ENCODE data around the gene PLEKHA6. TPM values are rescaled to one million over a fixed set of nuclear protein-coding genes. Genes with fewer than 3 reads are reported as not detected.

Gene PLEKHA6
- total RNA-seq, 1 experiment from 2014 or later: 2.1 TPM

DNA sequence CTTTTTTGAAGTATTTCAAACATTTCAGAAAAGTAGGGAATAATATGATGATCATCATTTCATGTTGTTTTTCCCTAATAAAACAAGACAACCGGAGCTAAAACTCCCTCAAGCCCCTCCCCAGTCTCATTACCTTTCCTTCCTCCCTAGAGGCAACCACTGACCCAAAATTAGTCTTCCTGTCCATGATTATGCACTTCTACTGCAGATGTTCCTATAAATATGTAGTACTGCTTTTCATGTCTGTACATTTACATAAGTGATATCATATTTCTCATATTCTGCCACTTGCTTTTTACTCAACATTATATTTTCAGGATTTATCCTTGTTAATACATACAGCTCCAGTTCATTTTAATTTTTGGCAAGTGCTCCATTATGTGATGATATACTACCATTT is 87.2 kb downstream of the PLEKHA6 start:
- H3K9me3 ChIP-seq (ENCODE audit: control insufficient read depth, low read depth, low read length): no peaks in the 10 kb centered on the region
- no peak overlapping the region for H3K4ac ChIP-seq (ENCODE audit: low read depth, low read length)
- H4K8ac ChIP-seq (replicated peaks; ENCODE audit: insufficient read length, low read depth, low read length): no peak overlapping the region
- Mint-ChIP-seq H3K27ac (no peak overlapping the region), H3K27me3 (ENCODE audit: low read depth) (peaks cover 3% of the 10 kb centered on the region), H3K4me1 (peaks cover 0 to 6% of the 10 kb centered on the region in 2 experiments; a peak in 3 of 4 replicates), H3K9me3 (no peaks in the 10 kb centered on the region), H3K4me3 (no peak overlapping the region), H3K36me3 (ENCODE audit: insufficient read depth in 1 of 3, low read depth in 3 of 3) (peaks cover 0 to 6% (median 0%) of the 10 kb centered on the region in 3 experiments; a peak in 2 of 7 replicates)
- no peaks in the 10 kb centered on the region for H3K23me2 ChIP-seq (ENCODE audit: insufficient read length, low read depth, low read length, poor library complexity, severe bottlenecking)
- H3K56ac ChIP-seq (ENCODE audit: insufficient read length, low read depth, low read length): no peak overlapping the region
- H3K27ac ChIP-seq (ENCODE audit: insufficient read length, low read depth, low read length): no peak overlapping the region
- no peak overlapping the region for H4K5ac ChIP-seq (ENCODE audit: insufficient read length, low read depth, low read length)
- no peak overlapping the region for H3K9ac ChIP-seq (ENCODE audit: extremely low read depth, insufficient read length, low read length)
- no peak for DNase-seq
- H4K20me1 ChIP-seq (ENCODE audit: control insufficient read depth, insufficient read depth, insufficient read length): peaks cover 2% of the 10 kb centered on the region
- no peak overlapping the region for H3T11ph ChIP-seq (ENCODE audit: low read length)
- H2BK15ac ChIP-seq (ENCODE audit: low read depth, low read length): no peak overlapping the region
- no peak overlapping the region for H2BK20ac ChIP-seq (ENCODE audit: low read depth, low read length, poor library complexity, severe bottlenecking)
- no peak overlapping the region for H2BK5ac ChIP-seq (ENCODE audit: insufficient read length, low read length)
- no peak overlapping the region for H4K91ac ChIP-seq (ENCODE audit: insufficient read length, low read depth, low read length)
- no CpG with 5 or more reads among the region's 1 CpG for WGBS (ENCODE audit: extremely low coverage, insufficient read length, low lambda C conversion rate)
- no peaks in the 10 kb centered on the region for H3K79me1 ChIP-seq (ENCODE audit: insufficient read depth, low read depth, low read length, poor library complexity, severe bottlenecking)
- TF ChIP-seq, protein P1, sequence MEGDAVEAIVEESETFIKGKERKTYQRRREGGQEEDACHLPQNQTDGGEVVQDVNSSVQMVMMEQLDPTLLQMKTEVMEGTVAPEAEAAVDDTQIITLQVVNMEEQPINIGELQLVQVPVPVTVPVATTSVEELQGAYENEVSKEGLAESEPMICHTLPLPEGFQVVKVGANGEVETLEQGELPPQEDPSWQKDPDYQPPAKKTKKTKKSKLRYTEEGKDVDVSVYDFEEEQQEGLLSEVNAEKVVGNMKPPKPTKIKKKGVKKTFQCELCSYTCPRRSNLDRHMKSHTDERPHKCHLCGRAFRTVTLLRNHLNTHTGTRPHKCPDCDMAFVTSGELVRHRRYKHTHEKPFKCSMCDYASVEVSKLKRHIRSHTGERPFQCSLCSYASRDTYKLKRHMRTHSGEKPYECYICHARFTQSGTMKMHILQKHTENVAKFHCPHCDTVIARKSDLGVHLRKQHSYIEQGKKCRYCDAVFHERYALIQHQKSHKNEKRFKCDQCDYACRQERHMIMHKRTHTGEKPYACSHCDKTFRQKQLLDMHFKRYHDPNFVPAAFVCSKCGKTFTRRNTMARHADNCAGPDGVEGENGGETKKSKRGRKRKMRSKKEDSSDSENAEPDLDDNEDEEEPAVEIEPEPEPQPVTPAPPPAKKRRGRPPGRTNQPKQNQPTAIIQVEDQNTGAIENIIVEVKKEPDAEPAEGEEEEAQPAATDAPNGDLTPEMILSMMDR (conservative IDR thresholded peaks at IDR 0.05): no peak
- no peak overlapping the region for H3K23ac ChIP-seq (ENCODE audit: insufficient read length, low read depth, low read length)
- H3K27me3 ChIP-seq (ENCODE audit: insufficient read depth, low read length): no peaks in the 10 kb centered on the region
- H2AFZ ChIP-seq (ENCODE audit: low read length): no peak overlapping the region
- H3K18ac ChIP-seq (ENCODE audit: insufficient read length, low read depth, low read length): no peak overlapping the region
- H3K79me2 ChIP-seq (ENCODE audit: insufficient read depth, low read length): no peaks in the 10 kb centered on the region
- H2AK5ac ChIP-seq (ENCODE audit: insufficient read length, low read length): no peak overlapping the region
- no peak overlapping the region for H2BK12ac ChIP-seq (ENCODE audit: insufficient read length, low read depth, low read length)
- no peak overlapping the region for H3K4me2 ChIP-seq (ENCODE audit: insufficient read depth, insufficient read length, low read length)
- H2BK120ac ChIP-seq (ENCODE audit: low read depth, low read length, poor library complexity, severe bottlenecking): no peak overlapping the region
- no peak overlapping the region for H3K14ac ChIP-seq (ENCODE audit: insufficient read depth, low read length)
- no peaks in the 10 kb centered on the region for H3K4me1 ChIP-seq (ENCODE audit: insufficient read depth, low read length)
